ENCODE data around the gene LMX1A. TPM values are rescaled to one million over a fixed set of nuclear protein-coding genes. Genes with fewer than 3 reads are reported as not detected.

Gene LMX1A
- total RNA-seq, result not detected in 2 replicates

DNA sequence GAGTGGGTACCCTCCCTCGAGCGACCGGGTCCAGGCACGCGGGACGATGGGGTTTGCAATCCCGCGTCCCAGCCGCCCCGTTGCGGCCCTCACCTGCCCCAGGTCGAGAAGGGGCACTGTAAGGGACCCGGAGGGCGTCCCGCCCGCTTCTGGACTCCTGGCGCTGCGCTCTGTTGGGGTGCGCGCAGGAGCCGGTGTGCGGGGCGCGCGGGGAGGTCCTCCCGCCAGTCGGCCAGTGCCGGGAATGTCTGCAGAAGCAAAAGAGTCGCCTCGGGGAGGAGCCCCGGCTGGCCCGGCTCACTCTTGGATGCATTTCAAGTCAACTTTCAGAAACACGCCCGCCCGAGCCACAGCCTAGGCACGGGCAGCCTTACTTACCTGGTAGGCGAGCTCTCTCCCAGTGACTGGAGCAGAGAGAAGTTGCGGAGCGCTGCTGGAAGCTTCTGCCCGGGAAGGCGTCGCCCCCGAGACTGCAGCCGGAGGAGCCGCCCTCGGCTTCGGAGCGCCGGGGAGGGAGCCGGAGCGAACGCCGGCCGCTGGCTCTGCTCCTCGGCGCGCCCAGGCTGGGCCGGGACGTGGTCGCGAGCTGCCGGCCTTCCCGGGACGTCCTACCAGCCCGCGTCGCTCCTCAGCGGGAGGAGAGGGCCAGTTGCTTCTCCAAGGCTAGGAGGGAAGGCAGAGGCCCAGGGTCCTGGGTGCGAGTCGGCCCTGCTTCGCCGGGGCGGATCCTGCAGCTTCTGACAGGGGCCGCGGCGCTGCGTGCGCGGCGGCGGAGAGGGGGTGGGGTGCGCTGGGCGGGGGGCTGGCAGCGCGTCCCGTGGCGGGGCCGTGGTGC, at the start of gene LMX1A:
Gene LMX1A (minus strand): TSS at position 739 of the 835 bp plus-strand sequence. CDS start 1,156 bp downstream, outside the sequence.

Other genes with a start within 250 kb of the LMX1A start
- gene RXRG, start 88.4 kb upstream of the LMX1A start, total RNA-seq, result under 0.01 TPM in 1 of 2 replicates, not detected in the other
- not detected in 2 replicates for gene LRRC52, start 187.3 kb upstream of the LMX1A start, total RNA-seq